MM.1S (cell line): ENCODE data around the gene AP5M1.

Experiments
- DNase-seq: peaks from one replicate; pipeline ENCODE4 v3.0.0-alpha.2; 2015
- H2AFZ ChIP-seq: fragments of 300-600 bp; sonication (generic); 2 replicates; pipeline ENCODE4 v1.6.0; 2016; ENCODE audit warnings: antibody characterized with exemption, low read length
- H3F3A ChIP-seq: fragments of 300-600 bp; sonication (generic); 2 replicates; pipeline ENCODE4 v1.6.1; 2016; ENCODE audit warnings: mild to moderate bottlenecking, antibody characterized with exemption, low read length, moderate library complexity, mixed read lengths; ENCODE audit not compliant: insufficient read depth
- H3K27ac ChIP-seq: fragments of 300-600 bp; sonication (generic); 2 replicates; pipeline ENCODE4 v1.5.1; 2016; ENCODE audit warnings: mild to moderate bottlenecking, low read length
- H3K27me3 ChIP-seq: fragments of 300-600 bp; sonication (generic); replicated peaks from 2 replicates; pipeline ENCODE4 v1.6.0; 2016; ENCODE audit warnings: low read length; ENCODE audit not compliant: insufficient read depth
- H3K36me3 ChIP-seq: fragments of 300-600 bp; sonication (generic); replicated peaks from 2 replicates; pipeline ENCODE4 v1.6.1; 2016; ENCODE audit warnings: mild to moderate bottlenecking, low read length, mixed read lengths; ENCODE audit not compliant: insufficient read depth
- H3K4me1 ChIP-seq: fragments of 300-600 bp; sonication (generic); 2 replicates; pipeline ENCODE4 v1.6.1; 2016; ENCODE audit warnings: low read length, mixed read lengths
- H3K4me2 ChIP-seq: fragments of 300-600 bp; sonication (generic); 2 replicates; pipeline ENCODE4 v1.6.0; 2016; ENCODE audit warnings: low read depth, low read length
- H3K4me3 ChIP-seq: fragments of 300-600 bp; sonication (generic); 2 replicates; pipeline ENCODE4 v1.5.1; 2016; ENCODE audit warnings: low read length, mixed read lengths
- H3K79me2 ChIP-seq: fragments of 300-600 bp; sonication (generic); 2 replicates; pipeline ENCODE4 v1.6.1; 2016; ENCODE audit warnings: mixed run types, low read length, mixed read lengths
- H3K9ac ChIP-seq: fragments of 300-600 bp; sonication (generic); 2 replicates; pipeline ENCODE4 v1.6.1; 2016; ENCODE audit warnings: low read length, mixed read lengths
- H3K9me2 ChIP-seq: fragments of 300-600 bp; sonication (generic); replicated peaks from 2 replicates; pipeline ENCODE4 v1.6.1; 2016; ENCODE audit warnings: mild to moderate bottlenecking, low read length, mixed read lengths; ENCODE audit not compliant: insufficient read depth
- H3K9me3 ChIP-seq: fragments of 300-600 bp; sonication (generic); replicated peaks from 2 replicates; pipeline ENCODE4 v1.6.1; 2016; ENCODE audit warnings: mild to moderate bottlenecking, low read length, mixed read lengths; ENCODE audit not compliant: insufficient read depth
- H4K20me1 ChIP-seq: fragments of 300-600 bp; sonication (generic); 2 replicates; pipeline ENCODE4 v1.6.1; 2016; ENCODE audit warnings: mild to moderate bottlenecking, low read length, moderate library complexity, mixed read lengths; ENCODE audit not compliant: insufficient read depth
- EZH2 ChIP-seq: fragments of 300-600 bp; sonication (generic); optimal IDR thresholded peaks from 2 replicates; pipeline ENCODE3; 2017; ENCODE audit warnings: low read depth, mild to moderate bottlenecking, antibody characterized with exemption, low read length, mixed read lengths
- EZH2phosphoT487 ChIP-seq: fragments of 300-600 bp; sonication (generic); IDR thresholded peaks from 2 replicates; pipeline ENCODE4 v1.6.1; 2018; ENCODE audit warnings: antibody characterized with exemption, low read length
- TF ChIP-seq, protein P1 (sequence below): fragments of 300-600 bp; sonication (generic); IDR thresholded peaks from 2 replicates; pipeline ENCODE4 v1.5.1; 2016; ENCODE audit warnings: antibody characterized with exemption, low read length, mixed read lengths

AP5M1 gene

DNA sequence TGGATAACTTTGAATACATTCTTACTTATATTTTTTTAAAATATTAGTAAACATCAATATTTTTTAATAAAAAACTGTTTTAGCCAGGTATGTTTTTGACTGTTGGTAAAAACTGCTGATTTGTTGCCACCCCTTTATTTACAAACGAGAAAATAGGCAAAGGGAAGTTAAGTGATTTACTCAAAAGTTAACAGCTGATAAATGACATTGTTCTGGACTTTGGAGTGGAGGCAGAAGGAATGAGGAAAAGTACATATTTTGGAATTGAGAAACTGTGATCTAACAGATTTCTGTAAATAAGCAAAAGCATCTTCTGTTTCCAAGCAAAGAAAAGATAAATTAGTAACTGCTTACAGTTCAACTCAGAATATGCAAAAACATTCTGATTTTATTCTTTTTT is 4.5 kb downstream of the AP5M1 start:
- Histone ChIP-seq H3K9me3 (no peaks in the 10 kb centered on the region), H3K9me2 (no peaks in the 10 kb centered on the region), H3K27ac (no peak overlapping the region), H3K4me1 (no peaks in the 10 kb centered on the region), H3K4me2 (no peak overlapping the region), H4K20me1 (no peaks in the 10 kb centered on the region), H3K9ac (no peak overlapping the region), H3F3A (peaks cover 6% of the 10 kb centered on the region), H2AFZ (no peak overlapping the region), H3K4me3 (no peak overlapping the region), H3K79me2 (peaks cover 45% of the 10 kb centered on the region), H3K27me3 (no peaks in the 10 kb centered on the region), H3K36me3 (no peaks in the 10 kb centered on the region)
- no peak for TF ChIP-seq EZH2phosphoT487
- TF ChIP-seq, protein P1, sequence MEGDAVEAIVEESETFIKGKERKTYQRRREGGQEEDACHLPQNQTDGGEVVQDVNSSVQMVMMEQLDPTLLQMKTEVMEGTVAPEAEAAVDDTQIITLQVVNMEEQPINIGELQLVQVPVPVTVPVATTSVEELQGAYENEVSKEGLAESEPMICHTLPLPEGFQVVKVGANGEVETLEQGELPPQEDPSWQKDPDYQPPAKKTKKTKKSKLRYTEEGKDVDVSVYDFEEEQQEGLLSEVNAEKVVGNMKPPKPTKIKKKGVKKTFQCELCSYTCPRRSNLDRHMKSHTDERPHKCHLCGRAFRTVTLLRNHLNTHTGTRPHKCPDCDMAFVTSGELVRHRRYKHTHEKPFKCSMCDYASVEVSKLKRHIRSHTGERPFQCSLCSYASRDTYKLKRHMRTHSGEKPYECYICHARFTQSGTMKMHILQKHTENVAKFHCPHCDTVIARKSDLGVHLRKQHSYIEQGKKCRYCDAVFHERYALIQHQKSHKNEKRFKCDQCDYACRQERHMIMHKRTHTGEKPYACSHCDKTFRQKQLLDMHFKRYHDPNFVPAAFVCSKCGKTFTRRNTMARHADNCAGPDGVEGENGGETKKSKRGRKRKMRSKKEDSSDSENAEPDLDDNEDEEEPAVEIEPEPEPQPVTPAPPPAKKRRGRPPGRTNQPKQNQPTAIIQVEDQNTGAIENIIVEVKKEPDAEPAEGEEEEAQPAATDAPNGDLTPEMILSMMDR = no peak
- DNase-seq = no peak

DNA sequence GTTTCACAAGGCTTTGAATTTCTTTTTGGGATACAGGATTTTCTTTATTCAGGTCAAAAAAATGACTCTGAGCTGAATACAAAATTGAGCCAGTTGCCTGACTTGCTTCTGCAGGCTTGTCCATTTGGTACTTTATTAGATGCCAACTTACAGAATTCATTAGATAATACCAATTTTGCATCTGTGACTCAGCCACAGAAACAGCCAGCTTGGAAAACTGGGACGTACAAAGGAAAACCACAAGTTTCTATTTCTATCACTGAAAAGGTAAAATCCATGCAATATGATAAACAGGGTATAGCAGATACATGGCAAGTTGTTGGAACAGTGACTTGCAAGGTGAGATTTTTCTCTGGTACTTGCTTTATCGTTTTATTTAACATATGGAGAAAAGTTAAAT is 5.8 kb downstream of the AP5M1 start:
- H3K79me2 ChIP-seq = peaks cover 44% of the 10 kb centered on the region

GRCh38 chr14:57275023-57275664 is 6.4 kb downstream of the AP5M1 start:
- H3K79me2 ChIP-seq = peaks cover 40% of the 10 kb centered on the region
- TF ChIP-seq, protein P1 = no peak
- TF ChIP-seq EZH2 (no peak), EZH2phosphoT487 (no peak)
- no peaks in the 10 kb centered on the region for H4K20me1 ChIP-seq
- no peak overlapping the region for H2AFZ ChIP-seq
- no peaks in the 10 kb centered on the region for H3K9me3 ChIP-seq
- no peaks in the 10 kb centered on the region for H3K4me1 ChIP-seq
- no peak overlapping the region for H3K4me2 ChIP-seq
- no peak for DNase-seq
- H3F3A ChIP-seq = no peaks in the 10 kb centered on the region
- H3K9ac ChIP-seq = no peak overlapping the region
- H3K27me3 ChIP-seq = no peaks in the 10 kb centered on the region
- no peak overlapping the region for H3K4me3 ChIP-seq
- H3K9me2 ChIP-seq = no peaks in the 10 kb centered on the region
- no peak overlapping the region for H3K27ac ChIP-seq
- no peaks in the 10 kb centered on the region for H3K36me3 ChIP-seq

More for the DNA sequence above, 5.8 kb downstream of the AP5M1 start:
- H4K20me1 ChIP-seq = no peaks in the 10 kb centered on the region
- H3K9me3 ChIP-seq = no peaks in the 10 kb centered on the region
- H3K4me1 ChIP-seq = no peaks in the 10 kb centered on the region
- no peak overlapping the region for H3K27ac ChIP-seq
- no peaks in the 10 kb centered on the region for H3K36me3 ChIP-seq
- TF ChIP-seq EZH2phosphoT487 = no peak
- no peak for TF ChIP-seq EZH2
- TF ChIP-seq, protein P1 = no peak
- H3K4me3 ChIP-seq = no peak overlapping the region
- H3K9me2 ChIP-seq = no peaks in the 10 kb centered on the region
- no peaks in the 10 kb centered on the region for H3K27me3 ChIP-seq
- no peaks in the 10 kb centered on the region for H3F3A ChIP-seq
- no peak overlapping the region for H2AFZ ChIP-seq
- H3K9ac ChIP-seq = no peak overlapping the region
- no peak overlapping the region for H3K4me2 ChIP-seq
- no peak for DNase-seq
